Measurements from ENCODE around the gene ZNF844.

- TF ChIP-seq EZH2phosphoT487 (IDR thresholded peaks at IDR 0.05; ENCODE audit: borderline replicate concordance) (no peak), REST (IDR thresholded peaks at IDR 0.05; ENCODE audit: low read depth) (no peak), POLR2AphosphoS5 (IDR thresholded peaks at IDR 0.05; ENCODE audit: low read depth, low read length) (no peak), ZBTB33 (IDR thresholded peaks at IDR 0.05; ENCODE audit: extremely low read depth, insufficient replicate concordance, low read length) (no peak), CTCF (IDR thresholded peaks at IDR 0.05 in 2 of 3, conservative IDR thresholded peaks at IDR 0.05 in 1 of 3; ENCODE audit: borderline replicate concordance in 1 of 3, insufficient read depth in 1 of 3, low read depth in 2 of 3, low read length in 2 of 3) (no peak), MAX (IDR thresholded peaks at IDR 0.05) (no peak), SRF (IDR thresholded peaks at IDR 0.05; ENCODE audit: low read depth) (no peak), POLR2A (IDR thresholded peaks at IDR 0.05; ENCODE audit: borderline replicate concordance, extremely low read depth, insufficient read depth, insufficient read length) (no peak)
Observed at GRCh38 chr19:12095111-12095790, 30.7 kb downstream of the ZNF844 start.
